Upper lobe of right lung (tissue), 1 donor: ENCODE measurements around the gene PTPN5. TPM values are rescaled to one million over a fixed set of nuclear protein-coding genes. Genes with fewer than 3 reads are reported as not detected.
"Not testable (repeated sequence)": the region's sequence is repeated elsewhere in the genome, so short reads cannot be mapped to it uniquely, and the experiment has no call there.

Source experiments
- ATAC-seq: fragments of 200-7000 bp; cut with Tn5 transposase; one replicate; pipeline ENCODE4 v1.9.1; 2020; ENCODE audit warnings: mild to moderate bottlenecking, moderate library complexity
- DNase-seq: peaks from one replicate; pipeline ENCODE4 v3.0.0-alpha.2; 2020
- H3K27ac ChIP-seq: fragments of 200-600 bp; one replicate; pipeline ENCODE4 v1.8.0; 2022
- H3K27me3 ChIP-seq: fragments of 200-600 bp; one replicate; pipeline ENCODE4 v1.8.0; 2022; ENCODE audit warnings: mild to moderate bottlenecking
- H3K36me3 ChIP-seq: fragments of 200-600 bp; one replicate; pipeline ENCODE4 v1.8.0; 2022
- H3K4me1 ChIP-seq: fragments of 200-600 bp; one replicate; pipeline ENCODE4 v1.8.0; 2022
- H3K4me3 ChIP-seq: fragments of 200-600 bp; one replicate; pipeline ENCODE4 v1.8.0; 2022; ENCODE audit warnings: mild to moderate bottlenecking
- H3K9me3 ChIP-seq: fragments of 200-600 bp; one replicate; pipeline ENCODE4 v1.8.0; 2022
- CTCF ChIP-seq: fragments of 200-600 bp; IDR thresholded peaks from one replicate; pipeline ENCODE4 v1.8.0; 2022; ENCODE audit warnings: antibody characterized with exemption
- intact Hi-C: fragments of 100-400 bp; cut with DNase I; formaldehyde crosslinking; loops from one replicate; pipeline ENCODE4 v1.11.0; 2022
- total RNA-seq: library from RNA; stranded (reverse); fragmentation: NEBNext Ultra II Directional; extraction: Animal tissue kit (Norgen Biotek cat#: 25700); gene quantifications from one replicate; pipeline ENCODE4 v1.2.1, GENCODE V29; 2021
- donor health status: DM: no; HTN: yes; CAD: no; lungs with severe emphysema.

PTPN5 gene
- total RNA-seq, 1 donor from 2014 or later: 0.81 TPM

- no peaks in the 10 kb centered on the region for H3K27me3 ChIP-seq
- peaks cover 4% of the 10 kb centered on the region for H3K36me3 ChIP-seq
- H3K27ac ChIP-seq: peak overlapping the region; percentile 80
- ATAC-seq: no peak
- H3K4me3 ChIP-seq: peak overlapping the region; percentile 77
- intact Hi-C loops: no loop called here
- no peaks in the 10 kb centered on the region for H3K9me3 ChIP-seq
- H3K4me1 ChIP-seq: peaks cover 11% of the 10 kb centered on the region
- TF ChIP-seq CTCF: no peak
- DNase-seq: no peak
These were observed 92.4 kb downstream of the PTPN5 start for GRCh38 chr11:18699269-18699596.

- Histone ChIP-seq H3K27ac (peak within 1 kb of the TSS; percentile 80), H3K4me3 (peak within 1 kb of the TSS; percentile 77), H3K36me3 (peaks cover 4% of the 10 kb centered on the region), H3K9me3 (no peaks in the 10 kb centered on the region), H3K27me3 (no peaks in the 10 kb centered on the region), H3K4me1 (peaks cover 11% of the 10 kb centered on the region)
- intact Hi-C loops: no loop called here
- peak; percentile 96 for ATAC-seq
- peak; percentile 97 for DNase-seq
- no peak for TF ChIP-seq CTCF
These were observed 93.0 kb downstream of the PTPN5 start, which contains the start of gene TMEM86A for GRCh38 chr11:18698341-18699268. Gene TMEM86A (plus strand): TSS chr11:18698779. CDS start chr11:18698887, 108 bp downstream.

- TF ChIP-seq CTCF: no peak
- H3K4me3 ChIP-seq: no peak overlapping the region
- no peaks in the 10 kb centered on the region for H3K9me3 ChIP-seq
- no peak for DNase-seq
- no peak overlapping the region for H3K27ac ChIP-seq
- H3K4me1 ChIP-seq: peaks cover 11% of the 10 kb centered on the region
- H3K27me3 ChIP-seq: no peaks in the 10 kb centered on the region
- H3K36me3 ChIP-seq: peaks cover 4% of the 10 kb centered on the region
- intact Hi-C loops: no loop called here
- peak; percentile 37 for ATAC-seq
These were observed 94.0 kb downstream of the PTPN5 start for GRCh38 chr11:18697576-18697975.

GRCh38 chr11:18696638-18697225 lies 94.9 kb downstream of the PTPN5 start:
- no peaks in the 10 kb centered on the region for H3K9me3 ChIP-seq
- no peak for ATAC-seq
- no peaks in the 10 kb centered on the region for H3K27me3 ChIP-seq
- no peak overlapping the region for H3K27ac ChIP-seq
- no peaks in the 10 kb centered on the region for H3K36me3 ChIP-seq
- no peak for DNase-seq
- no peak overlapping the region for H3K4me3 ChIP-seq
- no peak for TF ChIP-seq CTCF
- intact Hi-C loops: no loop called here
- peaks cover 11% of the 10 kb centered on the region for H3K4me1 ChIP-seq

GRCh38 chr11:18692941-18693760 lies 98.4 kb downstream of the PTPN5 start:
- Histone ChIP-seq H3K27me3 (no peaks in the 10 kb centered on the region), H3K27ac (no peak overlapping the region), H3K4me3 (no peak overlapping the region), H3K36me3 (no peaks in the 10 kb centered on the region), H3K4me1 (peaks cover 4% of the 10 kb centered on the region), H3K9me3 (no peaks in the 10 kb centered on the region)
- ATAC-seq (no peak), DNase-seq (no peak)
- intact Hi-C loops: no loop called here
- TF ChIP-seq CTCF: no peak

- H3K27ac ChIP-seq, intact Hi-C loops, H3K4me3 ChIP-seq, H3K27me3 ChIP-seq, H3K4me1 ChIP-seq, H3K9me3 ChIP-seq, DNase-seq, H3K36me3 ChIP-seq, ATAC-seq: not testable (repeated sequence)
These were observed 100.0 kb downstream of the PTPN5 start for GRCh38 chr11:18691467-18692140.
